NCI-H2227 (cell line): ENCODE data around the gene AAMP.

Experiments
- DNase-seq: peaks from one replicate; lab custom pipeline; 2025; ENCODE audit not compliant: unreplicated experiment; lab: John Stamatoyannopoulos, UW

Gene AAMP

DNA sequence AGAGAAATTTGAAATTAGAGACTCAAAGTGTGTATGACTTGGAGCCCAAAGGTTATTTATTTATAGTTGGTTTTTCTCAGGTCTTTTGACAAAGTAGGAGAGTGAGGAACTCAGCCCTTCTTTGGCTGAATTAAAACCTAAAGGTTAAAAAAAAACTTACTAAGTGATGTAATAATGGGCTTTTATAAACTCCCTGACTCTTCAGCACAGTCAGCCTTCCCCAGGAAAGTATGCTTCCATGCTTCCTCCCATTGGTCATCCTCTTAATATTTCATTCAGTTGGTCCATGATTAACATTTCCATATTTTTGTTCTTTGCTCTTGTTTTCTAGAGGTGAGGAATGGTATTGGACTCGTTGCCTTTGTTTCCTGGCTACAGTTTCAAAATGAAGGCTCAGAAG lies 45.8 kb downstream of the AAMP start:
- no peak for DNase-seq

DNA sequence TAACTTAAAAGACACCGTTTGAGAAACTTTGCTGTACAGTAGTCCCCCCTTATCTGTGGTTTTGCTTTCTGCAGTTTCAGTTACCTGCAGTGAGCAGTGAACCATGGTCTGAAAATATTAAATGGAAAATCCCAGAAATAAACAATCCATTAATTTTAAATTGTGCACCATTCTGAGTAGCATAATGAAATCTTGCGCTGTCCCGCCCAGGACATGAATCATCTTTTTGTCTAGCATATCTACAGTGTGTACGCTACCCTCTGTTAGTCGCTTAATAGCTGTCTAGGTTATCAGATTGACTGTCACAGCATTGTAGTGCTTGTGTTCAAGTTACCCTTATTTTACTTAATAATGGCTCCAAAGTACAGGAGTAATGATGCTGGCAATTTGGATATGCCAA lies 46.9 kb downstream of the AAMP start:
- no peak for DNase-seq

DNA sequence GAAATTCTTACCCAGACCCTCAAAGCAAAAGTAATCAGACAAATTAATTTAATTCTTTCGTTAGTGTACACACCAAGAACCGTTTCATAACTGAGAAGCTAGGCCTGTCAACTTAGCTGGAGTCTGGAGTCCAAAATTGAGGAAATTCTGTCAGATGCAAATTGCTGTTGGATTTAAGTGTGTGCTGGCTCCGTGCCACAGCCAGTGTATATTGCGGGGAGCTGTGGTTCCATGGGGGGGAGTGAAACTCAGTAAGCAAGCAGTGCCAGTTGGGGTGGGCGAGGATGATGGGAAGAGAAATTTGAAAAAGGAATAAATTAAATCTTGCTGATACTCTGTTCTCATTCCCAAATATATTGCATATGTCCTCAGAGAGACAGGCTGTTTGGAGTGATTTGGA lies 48.9 kb downstream of the AAMP start:
- no peak for DNase-seq

DNA sequence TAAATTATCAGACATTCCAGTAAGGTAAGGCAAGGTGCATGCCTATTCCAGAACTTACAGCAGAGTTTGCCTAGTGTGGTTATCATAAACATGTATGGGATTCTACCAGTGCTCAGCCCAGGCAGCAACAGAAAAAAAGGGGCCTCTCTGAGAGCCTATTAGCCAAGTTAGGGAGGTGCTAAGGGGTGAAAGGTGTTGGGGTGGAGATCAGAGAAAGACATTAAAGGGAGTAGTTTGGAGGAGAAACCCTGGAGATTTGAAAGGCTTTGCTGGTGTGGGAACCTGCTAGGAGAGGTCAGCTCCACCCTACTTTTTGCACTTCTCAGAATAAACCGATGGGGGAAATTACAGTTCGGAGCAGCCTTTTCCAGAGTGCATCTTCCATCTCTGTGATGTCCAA lies 50.0 kb downstream of the AAMP start:
- DNase-seq = no peak

DNA sequence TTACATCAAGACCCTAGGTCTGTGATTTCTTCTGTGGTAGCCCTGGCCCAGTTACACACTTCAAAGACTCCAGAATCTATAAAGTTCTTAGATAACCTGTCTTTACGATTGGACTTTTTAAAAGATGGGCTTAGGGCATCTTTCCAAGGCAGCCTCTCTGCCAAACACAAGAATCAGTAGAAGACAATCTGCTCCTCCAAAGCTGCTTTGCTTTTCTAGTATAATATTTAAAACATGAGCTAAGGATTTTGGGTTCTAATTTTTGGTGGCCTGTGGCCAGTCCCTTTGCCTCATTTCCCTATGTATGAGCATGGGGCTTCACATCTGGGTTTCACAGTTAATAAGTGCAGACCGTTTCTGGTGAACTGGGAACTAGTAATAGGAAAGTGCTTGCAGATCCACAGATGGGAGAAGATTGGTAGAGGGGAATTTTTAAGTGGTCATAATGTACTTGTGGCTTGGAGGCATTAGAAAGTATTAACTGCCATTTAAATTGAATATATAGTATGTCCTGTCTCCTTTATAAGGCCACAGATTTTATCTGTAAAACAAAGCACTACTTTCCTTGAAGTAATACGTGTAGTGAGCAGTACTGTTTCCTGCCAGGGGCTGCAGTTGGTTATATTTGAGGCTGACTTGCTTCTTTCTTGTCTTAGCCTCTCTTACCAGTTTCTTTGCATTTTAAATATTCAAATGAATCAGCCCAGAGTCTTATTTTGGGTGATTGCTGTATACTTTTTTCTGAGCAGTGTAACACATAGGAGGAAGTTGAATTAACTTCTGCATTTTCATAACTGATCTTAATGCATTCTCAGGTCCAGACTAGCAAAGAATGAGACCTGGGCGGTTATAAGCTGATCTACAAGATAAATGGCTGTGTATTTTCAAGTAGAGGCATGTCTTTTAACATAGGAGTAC lies 51.4 kb downstream of the AAMP start:
- DNase-seq = no peak

DNA sequence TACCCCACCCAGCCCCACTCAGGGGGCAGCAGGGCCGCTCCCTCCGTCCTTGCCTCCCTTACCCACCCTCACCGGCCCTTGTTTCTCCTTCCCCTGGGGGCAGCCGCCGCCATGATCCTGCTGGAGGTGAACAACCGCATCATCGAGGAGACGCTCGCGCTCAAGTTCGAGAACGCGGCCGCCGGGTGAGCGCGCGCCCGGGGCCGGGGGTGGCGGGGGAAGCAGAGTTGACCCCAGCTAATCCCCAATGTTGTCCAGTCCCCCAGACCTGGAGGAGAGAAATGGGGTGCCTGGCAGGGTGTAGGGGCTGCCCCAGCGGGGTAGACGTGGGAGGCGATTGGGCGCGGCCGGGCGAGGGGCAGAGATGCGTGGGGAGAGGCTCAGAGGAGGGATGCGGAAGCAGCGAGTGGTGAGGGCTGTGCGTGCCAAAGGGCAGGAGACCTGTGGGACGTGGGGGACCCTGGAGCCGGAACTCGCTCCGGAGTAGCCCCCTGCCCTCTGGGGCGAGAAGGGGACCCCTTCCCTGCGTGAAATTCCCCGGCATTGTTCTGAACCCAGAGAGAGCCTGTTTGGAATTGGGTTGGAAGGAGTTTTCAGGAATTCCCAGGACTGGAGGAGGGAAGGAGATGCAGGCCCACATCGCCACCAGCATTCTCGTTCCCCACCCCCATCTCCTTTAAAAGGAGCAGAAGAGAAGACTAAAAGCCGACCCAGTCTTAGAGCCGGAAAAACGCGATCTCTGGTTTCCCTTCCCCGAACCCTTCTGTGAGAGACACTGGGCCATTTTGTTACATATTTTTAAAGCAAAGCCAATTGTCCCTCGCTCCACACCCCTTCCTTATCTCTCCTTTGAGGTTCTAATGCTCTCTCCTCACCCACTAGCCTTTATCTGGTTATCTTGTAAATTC lies 52.3 kb downstream of the AAMP start:
- DNase-seq = peak; percentile 35

DNA sequence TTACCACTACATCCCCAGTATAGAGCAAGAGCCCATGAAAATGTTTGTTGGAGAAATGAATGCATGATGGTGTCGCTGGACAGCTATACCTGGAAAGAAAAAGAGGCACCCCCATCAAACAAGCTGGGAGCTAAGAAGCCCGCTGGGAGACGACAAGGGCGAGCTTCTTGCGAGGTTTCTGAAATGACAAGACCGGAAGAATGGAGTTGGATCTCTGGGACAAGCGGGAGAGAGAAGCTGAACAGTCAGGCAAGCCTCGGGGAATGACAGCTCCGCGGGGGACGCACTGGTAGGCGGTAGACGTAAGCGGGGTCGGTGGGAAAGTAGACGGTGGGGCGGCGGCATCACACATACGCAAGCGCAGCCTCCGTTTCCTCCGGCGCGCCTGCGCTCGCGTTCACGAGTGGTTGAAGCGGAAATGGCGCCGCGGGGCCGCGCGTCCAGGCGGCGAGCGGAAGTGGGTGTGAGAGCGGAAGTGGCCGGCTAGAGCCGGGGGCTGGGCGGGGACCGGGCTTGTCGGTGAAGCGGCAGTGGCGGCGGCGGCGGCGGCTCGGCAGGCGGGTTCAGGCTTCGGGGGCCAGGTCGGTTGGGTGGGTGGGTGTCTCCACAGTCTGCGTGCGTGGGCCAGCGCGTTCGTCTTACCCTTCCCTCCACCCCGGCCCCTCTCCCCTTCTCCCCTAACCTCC lies 53.1 kb downstream of the AAMP start, which contains the start of gene ARPC2:
Gene ARPC2 (plus strand): TSS at position 516 of the 686 bp plus-strand sequence. CDS start 282 bp downstream, outside the sequence.
- peak; percentile 98 for DNase-seq

DNA sequence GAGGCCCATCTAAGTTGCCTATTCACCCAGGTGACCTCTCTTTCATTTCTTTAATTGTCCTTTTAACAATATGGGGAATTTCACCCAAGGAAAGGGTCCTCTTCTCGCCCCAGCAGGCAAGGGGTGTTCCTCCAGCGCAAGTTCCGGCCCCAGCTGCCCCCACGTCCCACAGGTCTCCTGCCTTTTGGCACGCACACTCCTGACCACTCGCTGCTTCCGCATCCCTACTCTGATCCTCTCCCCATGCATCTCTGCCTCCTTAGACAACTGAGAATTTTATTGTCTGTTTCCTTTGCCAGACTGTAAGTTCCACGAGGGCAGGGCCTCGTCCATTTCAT lies 53.6 kb downstream of the AAMP start:
- no peak for DNase-seq
